Right ventricle myocardium inferior (tissue), 1 donor: ENCODE measurements around the gene ATP6V0B. TPM values are rescaled to one million over a fixed set of nuclear protein-coding genes. Genes with fewer than 3 reads are reported as not detected.

Source experiments
- ATAC-seq: fragments of 200-7000 bp; cut with Tn5 transposase; one replicate; pipeline ENCODE4 v1.9.1; 2020; ENCODE audit warnings: mild to moderate bottlenecking, moderate library complexity
- DNase-seq: peaks from one replicate; pipeline ENCODE4 v3.0.0; 2021; ENCODE audit errors: missing footprints
- intact Hi-C: fragments of 100-400 bp; cut with DNase I; formaldehyde crosslinking; loops from one replicate; pipeline ENCODE4 v1.11.0; 2022
- total RNA-seq: library from RNA; stranded (reverse); fragmentation: NEBNext Ultra II Directional; extraction: Animal tissue kit (Norgen Biotek cat#: 25700); gene quantifications from one replicate; pipeline ENCODE4 v1.2.1, GENCODE V29; 2021
- donor health status: DM: no; HTN: yes; CAD: no; lungs with severe emphysema.

ATP6V0B gene
- total RNA-seq, 1 donor from 2014 or later = 84.5 TPM

GRCh38 chr1:43938892-43939587, 35.7 kb upstream of the ATP6V0B start:
- ATAC-seq (peak; percentile 69), DNase-seq (no peak)
- intact Hi-C loops = loop anchor here (10.0 kb wide), 1 partner anchor 104 kb away; no protein-coding TSS in a partner anchor

- DNase-seq = no peak
- intact Hi-C loops = no loop called here
- no peak for ATAC-seq
Observed at GRCh38 chr1:43942411-43942810, 32.3 kb upstream of the ATP6V0B start.

DNA sequence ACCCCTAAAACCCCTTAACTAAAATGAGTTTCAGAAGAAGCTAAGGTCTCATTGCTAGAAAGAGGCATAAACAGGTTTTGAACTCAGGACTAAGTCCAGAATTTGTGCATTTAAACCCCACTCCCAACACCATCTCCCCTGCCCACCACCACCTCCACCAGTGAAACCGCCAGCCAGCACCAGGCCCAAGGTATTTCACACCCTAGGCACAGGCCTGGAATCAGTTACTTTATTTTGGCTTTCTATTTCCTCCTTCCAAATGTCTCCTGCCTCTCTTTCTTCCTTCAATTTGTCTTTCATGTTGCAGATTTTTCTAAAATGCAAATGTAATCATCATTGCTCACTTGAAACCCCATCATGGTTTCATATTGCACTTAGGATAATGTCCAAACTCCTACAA, 29.9 kb upstream of the ATP6V0B start:
- ATAC-seq (no peak), DNase-seq (no peak)
- intact Hi-C loops = loop anchor here (5.0 kb wide), 1 partner anchor 183 kb away; no protein-coding TSS in a partner anchor

DNA sequence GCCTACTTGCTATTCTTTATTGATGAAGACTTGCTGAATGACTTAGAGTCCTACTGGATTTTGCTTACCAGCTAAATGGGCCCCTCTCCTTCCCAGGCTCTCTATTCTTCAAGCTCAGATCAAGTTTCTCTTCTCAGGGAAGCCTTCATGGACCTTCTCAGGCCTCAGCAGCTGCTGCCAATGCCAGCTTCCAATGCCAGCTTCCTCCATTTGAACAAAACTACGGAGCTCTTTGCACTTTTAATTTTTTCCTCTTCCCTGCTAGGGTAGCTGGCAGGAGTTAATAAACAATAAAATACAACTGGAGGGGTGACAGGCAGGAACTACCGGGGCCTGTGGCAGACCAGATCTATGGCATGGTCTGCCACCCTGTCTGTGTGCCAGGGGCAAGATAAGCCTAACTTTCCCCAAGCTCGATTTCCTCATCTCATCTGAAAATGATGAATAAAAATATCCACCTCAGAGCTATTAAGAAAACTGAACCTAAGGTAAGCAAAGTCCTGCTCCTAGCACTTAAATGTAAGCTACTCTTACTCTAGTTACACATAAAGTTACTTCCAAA, 29.0 kb upstream of the ATP6V0B start:
- DNase-seq (no peak), ATAC-seq (no peak)
- intact Hi-C loops = loop anchor here (1.0 to 5.0 kb wide), 2 partner anchors 29 to 183 kb away; partner anchors contain the start of gene ATP6V0B

- intact Hi-C loops = loop anchor here (1.0 to 5.0 kb wide), 2 partner anchors 28 to 184 kb away; partner anchors contain the start of gene ATP6V0B
- ATAC-seq = peak; percentile 98
- DNase-seq = peak; percentile 98
Observed at GRCh38 chr1:43946236-43947060, 28.3 kb upstream of the ATP6V0B start, which contains the start of gene IPO13. Gene IPO13 (plus strand): TSS chr1:43946950. CDS start chr1:43947601, 651 bp downstream.

DNA sequence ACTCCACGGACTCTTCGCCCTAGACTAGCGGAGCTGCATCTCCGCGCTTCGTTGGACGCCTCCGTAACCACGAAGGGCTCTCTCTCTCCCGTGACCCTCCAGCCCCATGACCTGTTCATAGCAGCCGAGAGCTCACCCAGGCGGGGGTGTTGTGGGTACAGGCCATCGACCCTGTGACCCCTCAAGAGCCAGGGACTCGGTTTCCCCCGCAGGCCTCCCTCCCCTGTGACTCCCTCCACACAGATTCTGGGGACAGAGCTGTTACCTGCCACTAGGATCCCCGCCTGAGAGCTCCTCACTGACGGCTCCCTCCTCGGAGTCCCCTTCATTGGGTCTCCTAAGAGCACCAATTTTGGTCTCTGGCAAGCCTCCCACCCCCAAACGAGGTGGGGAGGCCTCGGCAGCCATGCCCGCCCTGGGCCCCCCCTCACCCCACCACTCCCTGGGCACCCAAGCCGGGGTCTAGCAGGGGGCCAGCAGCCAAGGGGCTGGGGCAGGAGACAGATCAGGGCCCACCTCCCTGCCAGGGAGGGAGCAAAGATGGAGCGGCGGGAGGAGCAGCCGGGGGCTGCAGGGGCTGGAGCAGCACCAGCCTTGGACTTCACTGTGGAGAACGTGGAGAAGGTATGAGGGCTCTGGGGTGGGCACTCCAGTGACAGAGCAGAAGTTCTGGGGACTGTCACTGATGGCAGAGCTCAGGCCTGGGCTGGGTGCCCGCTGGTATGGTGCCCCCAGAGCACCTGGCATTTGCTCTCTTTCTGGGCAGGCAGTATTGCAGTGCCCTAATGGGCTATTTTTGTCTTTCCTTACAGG, 27.5 kb upstream of the ATP6V0B start:
- ATAC-seq (peak; percentile 38), DNase-seq (no peak)
- intact Hi-C loops = loop anchor here (5.0 kb wide), 1 partner anchor 185 kb away; no protein-coding TSS in a partner anchor

DNA sequence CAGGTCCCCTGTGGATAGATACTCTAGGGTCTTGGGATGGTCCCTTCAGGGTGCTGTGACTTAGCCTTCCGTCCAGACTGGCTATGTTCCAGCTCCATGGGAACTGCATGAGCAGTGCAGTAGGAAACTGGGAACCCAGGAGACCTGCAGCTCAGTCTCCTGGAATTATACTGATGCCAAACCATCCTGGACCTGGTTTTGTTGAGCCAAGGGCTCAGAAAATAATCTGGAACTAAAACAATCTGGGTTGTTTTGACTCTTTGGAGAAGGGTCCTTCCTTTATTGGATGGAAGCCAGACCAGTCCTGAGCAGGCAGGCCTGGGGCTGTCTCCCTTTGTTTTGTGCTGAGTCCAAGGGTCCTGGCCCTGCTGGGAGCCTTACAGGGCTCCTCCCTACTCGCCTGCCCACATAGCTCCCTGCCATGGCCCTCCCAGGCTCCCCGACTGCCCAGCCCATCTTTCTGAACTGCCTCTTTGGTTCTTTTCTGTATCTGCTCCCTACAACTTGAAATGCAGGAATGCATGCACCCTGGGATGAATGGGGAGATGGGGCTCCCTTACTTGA, 26.8 kb upstream of the ATP6V0B start:
- no peak for DNase-seq
- ATAC-seq = no peak
- intact Hi-C loops = loop anchor here (5.0 kb wide), 1 partner anchor 186 kb away; no protein-coding TSS in a partner anchor

GRCh38 chr1:43949678-43950077, 25.1 kb upstream of the ATP6V0B start:
- DNase-seq (no peak), ATAC-seq (no peak)
- intact Hi-C loops = loop anchor here (5.0 kb wide), 1 partner anchor 187 kb away; no protein-coding TSS in a partner anchor

DNA sequence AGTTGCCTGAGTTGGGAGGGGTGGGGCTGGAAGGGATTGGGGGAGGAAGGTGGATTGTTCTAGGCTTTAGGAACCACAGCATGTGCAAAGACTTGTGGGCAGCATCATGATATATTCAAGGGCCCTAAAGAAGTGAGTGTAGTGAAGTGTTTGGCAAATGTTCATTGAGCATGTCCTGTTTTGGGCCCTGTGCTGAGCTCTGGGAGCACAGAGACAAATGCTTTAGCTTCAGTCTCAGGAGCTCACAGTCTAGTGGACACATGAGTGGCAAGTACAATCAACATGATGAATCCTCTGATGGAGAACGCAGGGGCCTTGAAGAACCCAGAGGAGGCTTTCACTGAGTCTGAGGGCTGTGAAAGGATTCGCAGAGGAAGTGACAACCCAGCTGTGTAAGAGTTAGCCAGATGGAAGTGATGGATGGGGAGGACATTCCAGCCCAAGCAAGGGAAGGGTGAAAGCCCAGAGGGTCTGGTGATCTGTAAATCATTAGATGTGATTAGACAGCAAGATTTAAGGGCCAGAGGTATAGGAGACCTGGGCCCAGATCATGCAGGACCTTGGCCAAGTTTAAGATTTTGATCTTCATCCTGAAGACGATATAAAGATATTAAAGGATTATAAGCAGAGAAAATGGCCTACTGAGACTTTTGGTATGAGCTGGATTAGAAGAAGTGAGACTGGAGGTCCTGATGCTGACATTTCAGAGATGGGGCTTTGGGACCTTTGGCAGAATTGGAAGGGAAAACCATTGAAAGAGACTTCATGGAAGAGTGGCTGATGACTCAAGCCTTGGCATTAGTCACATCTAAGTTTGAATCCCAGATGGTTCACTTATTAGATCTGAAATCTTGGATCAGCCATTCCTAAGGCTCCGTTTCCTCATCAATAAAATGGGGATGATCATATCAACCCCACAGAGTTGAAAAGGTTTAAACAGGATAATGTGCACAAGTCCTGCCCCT, 23.5 kb upstream of the ATP6V0B start:
- DNase-seq (no peak), ATAC-seq (no peak)
- intact Hi-C loops = no loop called here

- DNase-seq (no peak), ATAC-seq (no peak)
- intact Hi-C loops = no loop called here
Observed at GRCh38 chr1:43952731-43953346, 21.9 kb upstream of the ATP6V0B start.

DNA sequence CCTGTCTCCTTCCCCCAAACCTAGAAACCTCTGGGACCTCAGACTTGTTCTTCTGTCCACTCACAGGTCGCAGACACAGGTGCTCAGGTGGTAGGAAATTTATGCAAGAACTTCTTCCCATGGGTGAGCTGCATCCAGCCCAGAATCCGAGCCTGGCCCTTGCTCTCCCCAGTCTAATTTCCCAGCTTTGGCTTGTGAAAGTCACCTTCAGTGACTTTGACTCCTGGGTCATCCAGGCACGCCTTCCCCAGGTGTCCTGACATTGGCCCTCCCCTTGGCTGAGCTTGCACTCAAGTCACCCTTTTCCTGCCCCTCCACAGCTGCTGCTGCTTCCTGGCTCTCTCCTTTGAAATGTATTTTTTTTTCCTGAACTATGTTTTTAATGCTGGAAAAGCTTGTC, 21.4 kb upstream of the ATP6V0B start:
- ATAC-seq (no peak), DNase-seq (no peak)
- intact Hi-C loops = no loop called here

DNA sequence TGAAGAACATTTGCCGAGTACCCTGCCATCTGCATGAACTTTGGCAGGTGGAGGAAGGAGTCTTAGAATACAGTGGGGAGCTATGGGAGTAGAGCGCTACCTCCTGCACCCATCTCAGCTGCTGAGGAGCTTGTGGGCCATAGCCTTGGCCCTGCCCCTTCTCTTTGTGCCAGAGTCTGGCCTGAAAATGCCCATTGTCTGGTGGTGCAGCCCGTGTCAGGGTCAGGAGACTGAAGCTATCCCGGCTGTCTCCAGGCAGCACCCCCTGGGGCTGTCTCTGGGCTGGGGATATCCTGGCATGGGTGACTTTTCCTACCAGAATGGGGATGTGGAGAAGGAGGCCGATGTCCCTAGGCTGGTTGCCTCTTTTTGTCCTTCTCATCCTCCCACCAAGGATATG, 20.7 kb upstream of the ATP6V0B start:
- intact Hi-C loops = no loop called here
- no peak for ATAC-seq
- DNase-seq = no peak

DNA sequence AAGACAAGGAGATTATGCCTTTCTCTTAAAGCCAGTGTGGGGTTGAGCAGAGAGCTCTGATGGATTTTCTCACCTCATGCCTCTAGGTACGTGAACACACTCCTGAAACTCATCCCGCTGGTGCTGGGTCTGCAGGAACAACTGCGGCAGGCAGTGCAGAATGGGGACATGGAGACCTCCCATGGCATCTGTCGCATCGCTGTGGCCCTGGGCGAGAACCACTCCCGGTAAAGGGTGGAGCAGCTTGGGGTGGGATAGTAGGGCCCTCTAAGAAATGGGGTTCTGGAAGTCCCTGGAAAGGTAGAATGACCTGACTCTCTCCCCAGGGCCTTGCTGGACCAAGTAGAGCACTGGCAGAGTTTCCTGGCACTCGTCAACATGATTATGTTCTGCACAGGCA, 18.5 kb upstream of the ATP6V0B start:
- DNase-seq = no peak

DNA sequence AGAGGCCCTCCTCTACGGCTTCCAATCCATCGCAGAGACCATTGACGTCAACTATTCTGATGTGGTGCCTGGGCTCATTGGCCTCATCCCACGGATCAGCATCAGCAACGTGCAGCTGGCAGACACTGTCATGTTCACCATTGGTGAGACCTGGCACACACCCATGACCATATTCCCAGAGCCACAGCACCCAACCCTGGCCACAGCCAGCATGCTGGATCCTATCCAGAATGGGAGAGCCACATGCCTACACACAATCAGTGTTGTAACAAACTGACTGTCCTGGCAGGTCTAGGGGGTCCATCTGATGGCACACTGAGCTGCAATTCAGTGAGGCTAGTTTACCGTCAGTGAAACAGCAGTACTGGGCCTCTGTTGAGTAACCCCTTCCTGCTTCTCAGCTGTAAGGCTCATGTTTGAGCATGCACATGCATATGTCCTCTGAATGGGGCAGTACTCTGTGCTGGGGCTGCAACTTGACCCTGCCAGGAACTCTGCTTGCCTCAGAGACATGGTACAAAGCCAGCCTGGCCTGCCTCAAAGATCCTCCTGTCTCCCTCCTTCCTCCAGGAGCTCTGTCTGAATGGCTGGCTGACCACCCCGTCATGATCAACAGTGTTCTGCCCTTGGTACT, 17.2 kb upstream of the ATP6V0B start:
- DNase-seq (no peak), ATAC-seq (no peak)
- intact Hi-C loops = no loop called here

More for the DNA sequence above, 18.5 kb upstream of the ATP6V0B start:
- intact Hi-C loops = no loop called here
- ATAC-seq = no peak

GRCh38 chr1:43958351-43959255, 16.2 kb upstream of the ATP6V0B start:
- intact Hi-C loops = no loop called here
- DNase-seq = no peak
- ATAC-seq = no peak
